Uterus (tissue), 2 donors: ENCODE measurements around the gene METTL24.

Source experiments
- CTCF ChIP-seq, 4 experiments: fragments of 200-600 bp in 2 of 4; fragments of 450-650 bp in 2 of 4; sonication (generic) in 2 of 4; IDR thresholded peaks; one replicate each; pipeline ENCODE4 v1.5.1; 2016 to 2019; ENCODE audit warnings: antibody characterized with exemption in 4 of 4, mild to moderate bottlenecking in 2 of 4, moderate library complexity in 1 of 4
- POLR2A ChIP-seq, 2 donors: fragments of 450-650 bp; IDR thresholded peaks; one replicate each; pipeline ENCODE4 v1.6.1; 2016; ENCODE audit warnings: antibody characterized with exemption in 2 of 2, mild to moderate bottlenecking in 1 of 2, moderate library complexity in 1 of 2

DNA sequence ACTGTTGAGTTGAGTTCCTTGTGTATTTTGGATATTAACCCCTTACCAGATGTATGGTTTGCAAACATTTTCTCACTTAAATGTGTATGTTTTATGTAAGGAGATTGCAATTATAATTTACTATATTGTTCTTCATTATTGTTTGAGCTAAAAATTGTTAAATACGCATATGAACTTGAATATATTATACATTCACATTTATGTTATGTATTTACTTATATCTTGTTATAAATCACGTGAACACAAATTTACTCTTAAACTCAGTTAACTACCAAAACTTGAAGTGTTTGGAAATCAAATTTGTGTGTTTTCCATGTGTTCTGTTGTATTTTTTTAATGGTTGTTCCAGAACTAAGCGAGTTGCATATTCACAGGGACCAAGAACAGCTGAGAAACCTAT is 159.6 kb downstream of the METTL24 start:
- TF ChIP-seq CTCF (IDR thresholded peaks at IDR 0.05) = no peak
- no peak for TF ChIP-seq POLR2A (IDR thresholded peaks at IDR 0.05)
